Colonic mucosa (tissue), 4 donors: Measurements from ENCODE around the gene RAD54L. TPM values are rescaled to one million over a fixed set of nuclear protein-coding genes. Genes with fewer than 3 reads are reported as not detected.

ENCODE experiments used
- DNase-seq: peaks from one replicate; pipeline ENCODE4 v3.0.0-alpha.2; 2020
- H3K27ac ChIP-seq: fragments of 200-600 bp; one replicate; pipeline ENCODE4 v1.8.0; 2021
- H3K27me3 ChIP-seq: fragments of 200-600 bp; one replicate; pipeline ENCODE4 v1.8.0; 2021
- H3K36me3 ChIP-seq: fragments of 200-600 bp; one replicate; pipeline ENCODE4 v1.8.0; 2021
- H3K4me1 ChIP-seq: fragments of 200-600 bp; one replicate; pipeline ENCODE4 v1.8.0; 2021; ENCODE audit warnings: mild to moderate bottlenecking
- H3K4me3 ChIP-seq: fragments of 200-600 bp; one replicate; pipeline ENCODE4 v1.8.0; 2021
- H3K9ac ChIP-seq, 2 donors: one replicate each; pipeline ENCODE4 v1.7.0; 2013; ENCODE audit warnings: control low read depth in 2 of 2, low read depth in 2 of 2, low read length in 2 of 2
- H3K9me3 ChIP-seq: fragments of 200-600 bp; one replicate; pipeline ENCODE4 v1.8.0; 2021
- CTCF ChIP-seq: fragments of 200-600 bp; IDR thresholded peaks from one replicate; pipeline ENCODE4 v1.8.0; 2022; ENCODE audit warnings: antibody characterized with exemption, mild to moderate bottlenecking
- intact Hi-C: fragments of 100-400 bp; cut with DNase I; formaldehyde crosslinking; loops from one replicate; pipeline ENCODE4 v1.14.1; 2022
- total RNA-seq, 2 donors: library from RNA; stranded (reverse); fragmentation: NEBNext Ultra II Directional in 1 of 2; extraction: Animal tissue kit (Norgen Biotek cat#: 25700) in 1 of 2; gene quantifications; one replicate each; pipeline ENCODE4 v1.2.1, GENCODE V29; 2021
- donor health status: healthy.
- donor health status: DM: no; HTN: no; CAD: no.
- donor health status: DM: no; HTN: no; CAD: no.

Gene RAD54L
- total RNA-seq: 10 to 100 TPM in 1 of 2 donors, 1 to 10 TPM in 1; 5.9 to 27.5 TPM

- Histone ChIP-seq H3K27ac (peak within 1 kb of the TSS; percentile 61), H3K27me3 (no peaks in the 10 kb centered on the region), H3K4me1 (no peaks in the 10 kb centered on the region), H3K9ac (peak within 1 kb of the TSS; percentile 75 to 89), H3K36me3 (no peaks in the 10 kb centered on the region), H3K9me3 (no peaks in the 10 kb centered on the region), H3K4me3 (peak within 1 kb of the TSS; percentile 66)
- intact Hi-C loops: loop anchor here (10.0 kb wide), 1 partner anchor 97 kb away; the partner anchor contains the start of gene NSUN4
- TF ChIP-seq CTCF: no peak
- DNase-seq: peak; percentile 99
These were observed at the start of gene RAD54L for GRCh38 chr1:46247436-46248121. Gene RAD54L, plus strand, starts transcription at chr1:46247763. Its CDS starts 643 bp downstream, at chr1:46248406.

- Histone ChIP-seq H3K9ac (peak within 1 kb of the TSS; percentile 85 to 86), H3K27me3 (no peaks in the 10 kb centered on the region), H3K4me1 (peaks cover 11% of the 10 kb centered on the region), H3K36me3 (no peaks in the 10 kb centered on the region), H3K9me3 (no peaks in the 10 kb centered on the region), H3K4me3 (peak within 1 kb of the TSS; percentile 61), H3K27ac (peak within 1 kb of the TSS; percentile 65)
- no peak for TF ChIP-seq CTCF
- intact Hi-C loops: no loop called here
- DNase-seq: peak; percentile 74
These were observed 49.4 kb upstream of the RAD54L start, which contains the start of gene POMGNT1 for GRCh38 chr1:46197964-46198811. Gene POMGNT1, minus strand, starts transcription at chr1:46198434. Its CDS starts 613 bp downstream, at chr1:46197821.

GRCh38 chr1:46199233-46199749, 48.3 kb upstream of the RAD54L start:
- Histone ChIP-seq H3K9ac (no peak overlapping the region), H3K9me3 (no peaks in the 10 kb centered on the region), H3K4me3 (peak overlapping the region; percentile 61), H3K4me1 (peaks cover 11% of the 10 kb centered on the region), H3K27ac (no peak overlapping the region), H3K27me3 (no peaks in the 10 kb centered on the region), H3K36me3 (no peaks in the 10 kb centered on the region)
- DNase-seq: no peak
- intact Hi-C loops: no loop called here
- no peak for TF ChIP-seq CTCF

- intact Hi-C loops: no loop called here
- Histone ChIP-seq H3K4me3 (peak overlapping the region; percentile 42), H3K27me3 (no peaks in the 10 kb centered on the region), H3K9ac (peak overlapping the region; percentile 65 to 79), H3K27ac (no peak overlapping the region), H3K36me3 (no peaks in the 10 kb centered on the region), H3K4me1 (no peaks in the 10 kb centered on the region), H3K9me3 (no peaks in the 10 kb centered on the region)
- TF ChIP-seq CTCF: no peak
- no peak for DNase-seq
These were observed 43.7 kb upstream of the RAD54L start for GRCh38 chr1:46203738-46204405.

- intact Hi-C loops: no loop called here
- no peak for TF ChIP-seq CTCF
- Histone ChIP-seq H3K9me3 (no peaks in the 10 kb centered on the region), H3K27ac (no peak overlapping the region), H3K27me3 (no peaks in the 10 kb centered on the region), H3K4me3 (no peak overlapping the region), H3K36me3 (no peaks in the 10 kb centered on the region), H3K9ac (peak overlapping the region in 1 of 2 donors; percentile 23), H3K4me1 (no peaks in the 10 kb centered on the region)
- no peak for DNase-seq
These were observed 43.2 kb upstream of the RAD54L start for GRCh38 chr1:46204406-46204742.
